ENCODE measurements around the gene UNC5CL.

UNC5CL gene

GRCh38 chr6:41039060-41039998, at the start of gene UNC5CL:
TSS of gene UNC5CL (minus strand) at chr6:41039221. CDS start at chr6:41035074, 4,147 bp downstream.
- peak; percentile 20 for DNase-seq

- no peak for DNase-seq
These were observed 49.4 kb upstream of the UNC5CL start for GRCh38 chr6:41088451-41088850.

GRCh38 chr6:41085182-41085581, 46.2 kb upstream of the UNC5CL start:
- no peak for DNase-seq

GRCh38 chr6:41083072-41083471, 44.1 kb upstream of the UNC5CL start:
- no peak for DNase-seq

- DNase-seq: no peak
These were observed 41.6 kb upstream of the UNC5CL start for GRCh38 chr6:41080621-41081020.

GRCh38 chr6:41079080-41079479, 40.1 kb upstream of the UNC5CL start:
- no peak for DNase-seq

GRCh38 chr6:41078101-41078500, 39.1 kb upstream of the UNC5CL start:
- DNase-seq: no peak

GRCh38 chr6:41077536-41077935, 38.5 kb upstream of the UNC5CL start:
- no peak for DNase-seq

- DNase-seq: no peak
These were observed 36.9 kb upstream of the UNC5CL start for GRCh38 chr6:41075651-41076626.

- no peak for DNase-seq
These were observed 35.8 kb upstream of the UNC5CL start for GRCh38 chr6:41074692-41075436.

GRCh38 chr6:41073968-41074691, 35.1 kb upstream of the UNC5CL start:
- DNase-seq: no peak

GRCh38 chr6:41073203-41073967, 34.4 kb upstream of the UNC5CL start:
- peak; percentile 80 for DNase-seq

- DNase-seq: peak; percentile 100
These were observed 33.8 kb upstream of the UNC5CL start, which contains the start of gene NFYA for GRCh38 chr6:41072836-41073202. TSS of gene NFYA (plus strand) at chr6:41072974. CDS start at chr6:41079090, 6,116 bp downstream.

- peak; percentile 100 for DNase-seq
These were observed 33.2 kb upstream of the UNC5CL start, which contains the start of gene OARD1 for GRCh38 chr6:41071923-41072835. TSS of gene OARD1 (minus strand) at chr6:41072356. CDS start at chr6:41071634, 722 bp downstream.

GRCh38 chr6:41071501-41071922, 32.5 kb upstream of the UNC5CL start:
- DNase-seq: no peak

- DNase-seq: peak; percentile 64
These were observed 27.9 kb upstream of the UNC5CL start for GRCh38 chr6:41066867-41067304.

- no peak for DNase-seq
These were observed 26.6 kb upstream of the UNC5CL start for GRCh38 chr6:41065550-41066026.

GRCh38 chr6:41064841-41065240, 25.8 kb upstream of the UNC5CL start:
- no peak for DNase-seq

- DNase-seq: no peak
These were observed 24.9 kb upstream of the UNC5CL start for GRCh38 chr6:41063884-41064285.

- no peak for DNase-seq
These were observed 23.0 kb upstream of the UNC5CL start for GRCh38 chr6:41062056-41062455.
